Measurements from ENCODE around the gene AGBL1. TPM values are rescaled to one million over a fixed set of nuclear protein-coding genes. Genes with fewer than 3 reads are reported as not detected.
"Not testable (repeated sequence)": the region's sequence is repeated elsewhere in the genome, so short reads cannot be mapped to it uniquely, and the experiment has no call there.

AGBL1 gene
- total RNA-seq, 3 donors from 2014 or later, result 0.10 to 0.32 TPM; not detected in 1

- no peak for ATAC-seq
- DNase-seq, result no peak
- no peak for TF ChIP-seq CTCF (IDR thresholded peaks at IDR 0.05)
- Histone ChIP-seq H3K4me1 (ENCODE audit: low read depth) (no peaks in the 10 kb centered on the region), H3K36me3 (ENCODE audit: low read depth) (no peaks in the 10 kb centered on the region), H3K4me3 (no peak overlapping the region), H3K9me3 (no peaks in the 10 kb centered on the region)
- intact Hi-C loops (cut with DNase I, micrococcal nuclease), result no loop called here
Observed at GRCh38 chr15:86106306-86106705, 26.6 kb downstream of the AGBL1 start.

DNA sequence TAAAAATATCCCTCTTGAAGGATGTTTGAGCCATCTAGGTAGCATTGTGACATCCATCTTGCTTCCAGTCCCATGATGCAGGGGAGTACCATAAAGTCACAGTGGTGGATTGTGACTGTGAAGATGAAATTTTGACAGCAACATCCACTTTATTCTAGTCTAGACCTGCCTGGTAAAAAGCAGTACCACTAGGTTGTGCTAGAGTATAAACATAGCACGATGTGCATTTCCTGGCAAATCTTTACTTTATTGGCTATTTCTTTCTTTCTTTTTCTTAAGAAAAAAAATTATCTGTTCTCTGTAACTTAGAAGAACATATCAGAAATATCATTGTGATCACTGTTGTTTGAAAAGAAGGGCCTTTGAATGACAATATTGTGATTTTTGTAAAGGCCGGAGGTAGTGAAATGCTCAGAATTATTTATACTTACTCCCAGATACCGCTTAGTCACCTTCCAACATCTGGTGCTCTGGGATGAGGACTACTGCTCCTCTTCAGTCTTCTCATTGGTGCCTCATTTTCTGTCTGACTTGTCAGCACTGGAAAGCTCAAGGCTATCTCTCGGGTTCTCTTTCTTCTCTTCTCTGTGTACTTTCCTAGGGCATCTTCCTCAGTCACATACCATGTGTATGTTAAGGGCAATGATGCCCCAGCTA is 35.6 kb downstream of the AGBL1 start:
- no peaks in the 10 kb centered on the region for H3K9me3 ChIP-seq
- intact Hi-C loops (cut with DNase I, micrococcal nuclease), result no loop called here
- no peaks in the 10 kb centered on the region for H3K4me1 ChIP-seq (ENCODE audit: low read depth)
- H3K4me3 ChIP-seq, result no peak overlapping the region
- ATAC-seq, result no peak
- no peak for DNase-seq
- no peak for TF ChIP-seq CTCF (IDR thresholded peaks at IDR 0.05)
- no peaks in the 10 kb centered on the region for H3K36me3 ChIP-seq (ENCODE audit: low read depth)

GRCh38 chr15:86121568-86122225 is 42.0 kb downstream of the AGBL1 start:
- no peak for TF ChIP-seq CTCF (IDR thresholded peaks at IDR 0.05)
- ATAC-seq (no peak), DNase-seq (no peak)
- Histone ChIP-seq H3K4me3 (no peak overlapping the region), H3K36me3 (ENCODE audit: low read depth) (no peaks in the 10 kb centered on the region), H3K4me1 (ENCODE audit: low read depth) (no peaks in the 10 kb centered on the region), H3K9me3 (no peaks in the 10 kb centered on the region)
- intact Hi-C loops (cut with DNase I, micrococcal nuclease), result no loop called here

GRCh38 chr15:86122691-86123391 is 43.2 kb downstream of the AGBL1 start:
- intact Hi-C loops (cut with DNase I, micrococcal nuclease); DNase-seq; H3K4me1 ChIP-seq (ENCODE audit: low read depth); H3K4me3 ChIP-seq; H3K36me3 ChIP-seq (ENCODE audit: low read depth); ATAC-seq; H3K9me3 ChIP-seq: not testable (repeated sequence)

DNA sequence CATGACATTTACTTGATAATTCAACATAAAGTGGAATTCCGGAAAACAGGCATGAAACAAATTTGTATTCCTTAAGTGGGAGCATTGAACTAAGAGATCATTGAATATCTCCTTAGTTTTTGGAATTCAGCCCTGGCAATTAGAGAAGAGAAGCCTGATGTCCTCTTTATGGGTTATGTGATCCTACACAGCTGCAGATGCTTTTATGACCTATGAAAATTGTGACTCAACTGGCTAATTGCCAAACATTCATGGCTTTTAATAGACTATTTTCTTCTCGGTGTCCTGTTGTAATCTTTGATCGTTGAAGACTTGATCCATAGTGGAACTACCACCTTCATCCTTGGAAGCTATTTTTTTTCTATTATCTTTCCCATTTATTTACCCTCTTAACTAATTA is 46.1 kb downstream of the AGBL1 start:
- no peaks in the 10 kb centered on the region for H3K9me3 ChIP-seq
- no peak for TF ChIP-seq CTCF (IDR thresholded peaks at IDR 0.05)
- intact Hi-C loops (cut with DNase I, micrococcal nuclease), result no loop called here

GRCh38 chr15:86127547-86127946 is 47.9 kb downstream of the AGBL1 start:
- ATAC-seq (no peak), DNase-seq (no peak)
- no peaks in the 10 kb centered on the region for H3K9me3 ChIP-seq
- no peak overlapping the region for H3K4me3 ChIP-seq
- H3K4me1 ChIP-seq (ENCODE audit: low read depth), result no peaks in the 10 kb centered on the region
- TF ChIP-seq CTCF (IDR thresholded peaks at IDR 0.05), result no peak
- H3K36me3 ChIP-seq (ENCODE audit: low read depth), result no peaks in the 10 kb centered on the region
- intact Hi-C loops (cut with DNase I, micrococcal nuclease), result no loop called here

More for the DNA sequence above, 46.1 kb downstream of the AGBL1 start:
- no peak overlapping the region for H3K4me3 ChIP-seq
- no peaks in the 10 kb centered on the region for H3K36me3 ChIP-seq (ENCODE audit: low read depth)
- no peaks in the 10 kb centered on the region for H3K4me1 ChIP-seq (ENCODE audit: low read depth)
- ATAC-seq (no peak), DNase-seq (no peak)

All from mucosa of descending colon (tissue), 3 donors.